GM18517 (cell line): ENCODE data around the gene DSTN.

Source experiments
- ATAC-seq: cut with Tn5 transposase; IDR thresholded peaks from one replicate; pipeline ENCODE4 v1.9.1; 2021; ENCODE audit warnings: mild to moderate bottlenecking, moderate library complexity; ENCODE audit not compliant: unreplicated experiment

DSTN gene

DNA sequence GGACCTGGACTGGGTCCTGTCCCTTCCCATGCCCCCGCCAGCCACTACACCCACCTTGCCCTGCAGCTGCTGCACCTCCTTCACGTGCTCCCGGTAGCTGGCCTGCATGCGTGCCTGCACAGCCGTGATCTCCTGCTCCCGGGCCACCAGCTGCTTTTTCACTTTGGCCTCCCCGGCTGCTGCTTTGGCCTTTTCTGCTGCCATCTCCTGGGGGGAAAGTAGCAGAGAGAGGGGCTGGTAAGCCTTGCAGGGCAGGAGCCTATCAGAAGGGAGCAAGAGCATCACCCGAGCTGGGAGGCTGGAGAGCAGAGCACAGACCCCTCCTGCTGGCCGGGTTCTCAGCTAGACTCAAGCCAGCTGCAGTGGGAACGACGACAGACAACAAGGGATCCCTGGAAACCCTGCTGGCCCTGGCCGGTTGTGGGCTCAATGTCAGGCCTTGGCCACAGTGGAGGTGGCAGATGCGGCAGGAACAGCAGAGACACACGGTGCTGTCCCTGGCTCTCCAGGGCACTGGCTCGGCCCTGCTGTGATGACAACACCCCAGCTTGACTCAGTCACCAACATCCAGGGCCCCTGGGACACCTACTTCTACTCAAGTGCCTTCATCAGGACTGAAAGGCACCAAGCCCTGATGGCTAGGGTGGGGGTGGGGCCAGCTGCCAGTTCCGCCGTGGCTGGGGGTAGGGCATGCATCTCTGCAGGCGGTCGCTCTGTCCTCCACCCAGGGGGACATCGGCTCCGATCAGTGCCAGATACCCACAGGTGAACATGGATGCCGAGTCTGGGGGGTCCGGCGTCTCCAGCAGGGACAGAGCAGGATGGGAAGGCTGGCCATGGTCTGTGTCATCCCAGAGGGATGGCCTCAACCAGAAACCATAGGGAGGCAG lies 66.9 kb downstream of the DSTN start:
- no peak for ATAC-seq

DNA sequence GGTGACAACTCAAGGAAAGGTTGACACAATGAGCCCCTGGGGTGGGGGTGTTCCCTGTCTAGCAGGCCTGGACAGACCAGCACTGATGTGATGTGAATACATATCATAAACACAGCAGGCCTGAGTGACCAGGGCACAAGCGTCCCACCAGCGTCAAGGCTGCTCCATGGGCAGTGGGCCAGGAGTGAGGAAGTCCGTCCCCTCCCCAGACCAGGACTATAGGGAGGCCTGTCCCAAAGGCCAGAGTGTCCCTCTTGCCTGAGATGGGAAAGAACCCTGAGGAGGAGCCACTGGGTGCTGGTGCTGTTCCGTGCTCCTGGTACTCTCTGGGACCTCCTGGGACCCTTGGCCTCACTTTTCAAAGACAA lies 67.5 kb downstream of the DSTN start:
- ATAC-seq = no peak

GRCh38 chr20:17637985-17638640 lies 68.2 kb downstream of the DSTN start:
- ATAC-seq = no peak

- no peak for ATAC-seq
These were observed 69.0 kb downstream of the DSTN start for GRCh38 chr20:17638835-17639407.

- ATAC-seq = no peak
These were observed 70.4 kb downstream of the DSTN start for GRCh38 chr20:17640146-17640874.

GRCh38 chr20:17640875-17641378 lies 71.1 kb downstream of the DSTN start:
- no peak for ATAC-seq

- ATAC-seq = no peak
These were observed 71.7 kb downstream of the DSTN start for GRCh38 chr20:17641520-17641964.

GRCh38 chr20:17641993-17642392 lies 72.1 kb downstream of the DSTN start:
- no peak for ATAC-seq

- no peak for ATAC-seq
These were observed 72.8 kb downstream of the DSTN start for GRCh38 chr20:17642404-17643269.

DNA sequence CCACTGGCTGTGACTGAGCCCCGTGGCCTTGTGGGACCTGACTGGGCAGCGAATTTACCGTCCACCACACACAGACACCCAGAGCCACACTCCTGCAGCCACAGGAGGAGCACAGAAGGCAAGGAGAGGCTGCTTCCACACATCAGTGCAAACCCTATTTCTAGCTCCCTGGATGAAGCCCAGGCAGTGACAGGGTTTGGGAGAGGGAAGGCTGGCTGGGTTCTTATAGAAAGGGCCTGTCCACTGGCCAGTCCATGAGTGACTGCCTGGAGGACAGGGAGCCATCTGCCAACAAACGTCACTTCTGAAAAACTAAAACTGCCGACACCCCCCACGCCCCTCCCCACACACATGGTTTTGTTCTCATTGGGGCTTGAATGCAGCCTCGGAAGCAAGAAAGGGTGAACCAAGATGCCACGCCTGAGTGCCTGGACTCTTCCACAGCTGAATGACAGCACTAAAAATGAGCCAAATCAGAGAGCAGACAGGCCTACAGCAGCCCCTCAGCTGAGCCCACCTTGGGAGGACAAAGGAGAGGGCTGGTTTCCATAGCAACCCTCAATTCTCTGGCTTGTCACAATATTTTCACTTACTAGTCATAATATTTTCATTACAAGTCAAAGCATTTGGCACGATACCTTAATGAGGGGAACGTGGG lies 73.8 kb downstream of the DSTN start:
- no peak for ATAC-seq

- ATAC-seq = no peak
These were observed 74.6 kb downstream of the DSTN start for GRCh38 chr20:17644451-17644850.

GRCh38 chr20:17645010-17645409 lies 75.1 kb downstream of the DSTN start:
- ATAC-seq = no peak

GRCh38 chr20:17645546-17646208 lies 75.8 kb downstream of the DSTN start:
- no peak for ATAC-seq

DNA sequence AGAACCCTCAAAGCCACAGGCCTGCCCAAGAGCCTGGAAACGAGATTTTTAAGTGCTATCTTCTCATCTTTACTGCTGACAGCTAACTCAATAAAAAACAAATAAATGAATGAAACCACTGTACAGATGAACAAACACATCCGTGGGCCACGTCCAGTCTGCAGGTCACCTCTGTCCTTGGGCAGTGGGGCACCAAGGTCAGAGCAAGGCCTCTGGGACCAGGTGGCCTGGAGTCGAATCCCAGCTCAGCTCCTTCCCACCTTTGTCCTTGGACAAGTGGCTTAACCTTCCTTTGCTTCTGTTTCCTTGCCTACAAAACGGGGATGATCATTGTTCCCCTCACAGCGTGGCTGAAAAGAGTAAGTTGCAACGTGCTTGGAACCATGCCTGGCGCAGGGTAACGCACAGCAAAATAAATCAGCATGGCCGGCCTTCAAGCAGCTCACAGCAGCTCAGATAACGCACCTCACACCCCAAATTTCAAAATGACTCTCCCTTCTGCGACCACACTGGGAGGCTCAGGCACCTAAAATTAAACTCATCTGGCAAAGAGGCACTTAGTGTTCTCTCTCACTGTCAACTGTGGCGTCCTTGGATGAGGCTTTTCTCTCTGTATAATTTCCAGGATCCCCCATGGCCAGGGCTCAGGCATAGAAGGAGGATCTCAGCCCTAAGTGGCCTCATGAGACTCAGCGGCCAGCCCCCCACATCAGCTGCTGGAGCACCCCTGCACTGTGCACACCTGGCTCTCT lies 76.5 kb downstream of the DSTN start:
- ATAC-seq = no peak

DNA sequence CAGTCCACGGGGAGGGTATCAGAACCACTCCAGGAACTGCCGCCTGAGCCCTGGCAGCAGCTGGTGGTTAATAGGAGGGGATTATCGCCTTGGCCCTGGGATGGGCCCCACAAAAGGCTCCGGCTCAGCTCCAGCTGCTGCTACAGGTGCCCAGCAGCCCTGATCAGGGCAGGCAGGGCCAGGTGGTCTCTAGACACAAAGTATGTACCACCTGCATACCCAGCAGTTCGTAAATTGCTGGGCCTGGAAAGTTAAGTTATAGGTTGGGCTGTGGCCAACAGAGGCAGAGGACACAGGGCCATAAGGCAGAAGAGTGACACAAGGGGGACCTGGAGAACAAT lies 77.1 kb downstream of the DSTN start:
- no peak for ATAC-seq

- no peak for ATAC-seq
These were observed 77.8 kb downstream of the DSTN start for GRCh38 chr20:17647391-17648314.

- ATAC-seq = no peak
These were observed 78.4 kb downstream of the DSTN start for GRCh38 chr20:17648315-17648646.
